OCI-LY1 (cell line): Measurements from ENCODE around the gene OR5H1.
"Not testable (repeated sequence)": the region's sequence is repeated elsewhere in the genome, so short reads cannot be mapped to it uniquely, and the experiment has no call there.

Experiments
- H2AFZ ChIP-seq: fragments of 200-600 bp; sonication (generic), shearing (Covaris generic); 2 replicates; pipeline ENCODE4 v1.6.0; 2014; ENCODE audit warnings: antibody characterized with exemption, mild to moderate bottlenecking, low read length
- H3F3A ChIP-seq: fragments of 200-600 bp; sonication (generic), shearing (Covaris generic); 2 replicates; pipeline ENCODE4 v1.6.0; 2014; ENCODE audit warnings: mild to moderate bottlenecking, antibody characterized with exemption, low read length, moderate library complexity; ENCODE audit not compliant: insufficient read depth
- H3K27ac ChIP-seq: fragments of 200-600 bp; sonication (generic); 2 replicates; pipeline ENCODE4 v1.5.1; 2014; ENCODE audit warnings: low read length, mixed run types, mild to moderate bottlenecking, low read depth; ENCODE audit not compliant: poor library complexity, severe bottlenecking
- H3K27me3 ChIP-seq: fragments of 200-600 bp; sonication (generic); 2 replicates; pipeline ENCODE4 v1.6.0; 2014; ENCODE audit warnings: antibody characterized with exemption, mild to moderate bottlenecking, low read length, moderate library complexity; ENCODE audit not compliant: insufficient read depth
- H3K36me3 ChIP-seq: fragments of 200-600 bp; sonication (generic); 2 replicates; pipeline ENCODE4 v1.6.1; 2014; ENCODE audit warnings: mild to moderate bottlenecking, antibody characterized with exemption, low read length, moderate library complexity, mixed read lengths; ENCODE audit not compliant: insufficient read depth
- H3K4me1 ChIP-seq: fragments of 200-600 bp; sonication (generic); 2 replicates; pipeline ENCODE4 v1.5.1; 2014; ENCODE audit warnings: mild to moderate bottlenecking, low read length, moderate library complexity; ENCODE audit not compliant: insufficient read depth, severe bottlenecking
- H3K4me2 ChIP-seq: fragments of 200-600 bp; sonication (generic), shearing (Covaris generic); 2 replicates; pipeline ENCODE4 v1.6.1; 2014; ENCODE audit warnings: low read length
- H3K4me3 ChIP-seq: fragments of 200-600 bp; sonication (generic); 2 replicates; pipeline ENCODE4 v1.5.1; 2014; ENCODE audit warnings: low read length, low read depth, mild to moderate bottlenecking, mixed read lengths; ENCODE audit not compliant: poor library complexity, severe bottlenecking
- H3K79me2 ChIP-seq: fragments of 200-600 bp; shearing (Covaris generic); 2 replicates; pipeline ENCODE4 v1.6.1; 2016; ENCODE audit warnings: mixed run types, low read length, mixed read lengths; ENCODE audit not compliant: insufficient read depth
- H3K9ac ChIP-seq: fragments of 200-600 bp; sonication (generic), shearing (Covaris generic); 2 replicates; pipeline ENCODE4 v1.6.1; 2014; ENCODE audit warnings: mild to moderate bottlenecking, low read length, mixed read lengths
- H3K9me2 ChIP-seq: fragments of 200-600 bp; sonication (generic), shearing (Covaris generic); 2 replicates; pipeline ENCODE4 v1.6.1; 2014; ENCODE audit warnings: low read depth, mild to moderate bottlenecking, low read length, mixed read lengths
- H3K9me3 ChIP-seq: fragments of 200-600 bp; shearing (Covaris generic); 2 replicates; pipeline ENCODE4 v1.6.1; 2014; ENCODE audit warnings: low read length, mixed read lengths
- H4K20me1 ChIP-seq: fragments of 200-600 bp; sonication (generic), shearing (Covaris generic); 2 replicates; pipeline ENCODE4 v1.6.0; 2016; ENCODE audit warnings: mild to moderate bottlenecking, low read length; ENCODE audit not compliant: insufficient read depth
- CTCF ChIP-seq: fragments of 200-600 bp; sonication (generic), shearing (Covaris generic); IDR thresholded peaks from 2 replicates; pipeline ENCODE4 v1.5.1; 2017; ENCODE audit warnings: mild to moderate bottlenecking, antibody characterized with exemption, low read length, moderate library complexity, mixed read lengths
- EZH2 ChIP-seq: fragments of 200-600 bp; sonication (generic), shearing (Covaris generic); IDR thresholded peaks from 2 replicates; pipeline ENCODE4 v1.8.0; 2017; ENCODE audit warnings: borderline replicate concordance, mixed run types, mild to moderate bottlenecking, antibody characterized with exemption, low read length, moderate library complexity, mixed read lengths

Gene OR5H1

DNA sequence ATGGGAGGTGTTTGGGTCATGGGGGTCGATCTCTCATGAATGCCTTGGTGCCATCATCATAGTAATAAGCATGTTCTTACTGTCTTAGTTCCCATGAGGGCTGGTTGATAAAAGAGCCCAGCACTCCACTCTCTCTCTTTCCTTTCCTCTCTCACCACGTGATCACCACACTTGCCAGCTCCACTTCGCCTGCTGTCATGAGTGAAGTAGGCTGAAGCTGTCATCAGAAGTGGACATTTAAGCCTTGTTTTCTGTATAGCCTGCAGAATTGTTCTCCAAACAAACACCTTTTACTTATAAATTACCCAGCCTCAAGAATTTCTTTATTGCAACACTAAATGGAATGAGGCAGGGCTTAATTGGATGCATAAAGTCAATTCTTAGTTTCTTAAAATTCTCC, 6.1 kb downstream of the OR5H1 start:
- Histone ChIP-seq H3K27me3 (no peaks in the 10 kb centered on the region), H3K4me3 (no peak overlapping the region), H3K4me1 (no peaks in the 10 kb centered on the region), H2AFZ (no peak overlapping the region), H3K79me2 (no peaks in the 10 kb centered on the region), H3K4me2 (no peak overlapping the region), H3K9me2 (no peaks in the 10 kb centered on the region), H3K9ac (no peak overlapping the region), H3K36me3 (no peaks in the 10 kb centered on the region), H4K20me1 (no peaks in the 10 kb centered on the region), H3F3A (no peaks in the 10 kb centered on the region), H3K9me3 (no peaks in the 10 kb centered on the region), H3K27ac (no peak overlapping the region)
- TF ChIP-seq EZH2 = no peak
- no peak for TF ChIP-seq CTCF

DNA sequence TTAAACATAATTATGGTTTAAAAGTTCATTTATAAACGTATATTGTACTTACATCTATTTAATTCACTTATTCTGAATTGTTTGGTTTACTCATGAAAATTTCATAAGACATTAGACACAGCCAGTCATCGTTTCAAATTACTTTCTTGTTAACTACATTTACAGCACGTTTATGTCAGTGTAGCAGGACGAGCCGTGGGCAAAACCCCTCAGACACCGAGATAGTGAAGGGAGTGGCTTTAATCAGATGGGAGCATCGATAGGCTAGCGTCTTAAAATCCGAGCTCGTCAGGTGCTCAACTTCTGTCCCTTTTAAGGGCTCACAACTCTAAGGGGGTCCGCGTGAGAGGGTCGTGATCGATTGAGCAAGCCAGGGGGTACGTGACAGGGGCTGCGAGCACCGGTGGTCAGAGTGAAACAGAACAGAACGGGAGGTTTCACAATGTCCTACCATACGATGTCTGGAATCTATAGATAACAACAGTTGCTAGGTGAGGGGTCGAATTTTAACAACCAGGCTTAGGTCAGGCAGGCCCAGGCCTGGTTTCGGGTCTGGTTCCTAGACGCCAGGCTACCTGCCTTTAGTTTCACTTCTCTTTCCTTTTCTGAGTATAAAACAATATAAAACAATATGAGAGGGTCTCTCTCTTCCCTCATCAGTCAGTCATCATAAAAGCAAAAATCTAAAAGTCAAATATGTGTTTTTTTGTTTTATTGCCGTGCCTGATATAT, 7.5 kb downstream of the OR5H1 start:
- H3K9me3 ChIP-seq, H4K20me1 ChIP-seq, H3K4me1 ChIP-seq, H3K9me2 ChIP-seq, H3K4me2 ChIP-seq, H3K27ac ChIP-seq, H3K36me3 ChIP-seq, H2AFZ ChIP-seq, H3K27me3 ChIP-seq, H3K79me2 ChIP-seq, H3K9ac ChIP-seq, H3K4me3 ChIP-seq, H3F3A ChIP-seq: not testable (repeated sequence)

GRCh38 chr3:98140531-98140930, 10.0 kb downstream of the OR5H1 start:
- H3K36me3 ChIP-seq = no peaks in the 10 kb centered on the region
- H3F3A ChIP-seq = no peaks in the 10 kb centered on the region
- no peaks in the 10 kb centered on the region for H3K9me3 ChIP-seq
- no peaks in the 10 kb centered on the region for H3K4me1 ChIP-seq
- no peak overlapping the region for H3K9ac ChIP-seq
- no peak overlapping the region for H3K4me3 ChIP-seq
- H3K27ac ChIP-seq = no peak overlapping the region
- H3K4me2 ChIP-seq = no peak overlapping the region
- H3K9me2 ChIP-seq = no peaks in the 10 kb centered on the region
- no peaks in the 10 kb centered on the region for H4K20me1 ChIP-seq
- H2AFZ ChIP-seq = no peak overlapping the region
- H3K79me2 ChIP-seq = no peaks in the 10 kb centered on the region
- H3K27me3 ChIP-seq = no peaks in the 10 kb centered on the region
- TF ChIP-seq CTCF (no peak), EZH2 (no peak)

- no peak for TF ChIP-seq EZH2
- no peak for TF ChIP-seq CTCF
- Histone ChIP-seq H3K4me2 (no peak within 1 kb of the TSS), H3K4me1 (no peaks in the 10 kb centered on the region), H3F3A (no peaks in the 10 kb centered on the region), H3K27me3 (no peaks in the 10 kb centered on the region), H3K9ac (no peak within 1 kb of the TSS), H3K79me2 (no peaks in the 10 kb centered on the region), H3K9me2 (no peaks in the 10 kb centered on the region), H3K27ac (no peak within 1 kb of the TSS), H3K4me3 (no peak within 1 kb of the TSS), H2AFZ (no peak within 1 kb of the TSS), H3K36me3 (no peaks in the 10 kb centered on the region), H3K9me3 (no peaks in the 10 kb centered on the region), H4K20me1 (no peaks in the 10 kb centered on the region)
Observed at GRCh38 chr3:98147179-98147578, 16.7 kb downstream of the OR5H1 start, which contains the start of gene OR5H14. Gene OR5H14, plus strand, starts transcription at chr3:98147479. Its CDS starts 1,907 bp downstream, at chr3:98149386.
